GM12892 (cell line): Measurements from ENCODE around the gene TSSK2. TPM values are rescaled to one million over a fixed set of nuclear protein-coding genes. Genes with fewer than 3 reads are reported as not detected.
"Not testable (repeated sequence)": the region's sequence is repeated elsewhere in the genome, so short reads cannot be mapped to it uniquely, and the experiment has no call there.

ENCODE experiments used
- DNase-seq: peaks from one replicate; pipeline ENCODE4 v3.0.0; 2011; ENCODE audit not compliant: insufficient read length
- FAIRE-seq: peaks from 2 replicates; lab custom pipeline; 2011; peaks lifted over from hg19 to GRCh38; lab: Jason Lieb, UNC
- POLR2A ChIP-seq: IDR thresholded peaks from 2 replicates; pipeline ENCODE4 v1.6.1; 2011; ENCODE audit warnings: low read depth, low read length, control low read depth
- POLR2AphosphoS5 ChIP-seq: IDR thresholded peaks from 2 replicates; pipeline ENCODE4 v1.6.1; 2011; ENCODE audit warnings: low read depth, low read length, control low read depth
- TAF1 ChIP-seq: IDR thresholded peaks from 2 replicates; pipeline ENCODE4 v1.6.1; 2011; ENCODE audit warnings: low read depth, mild to moderate bottlenecking, control low read depth, low read length, borderline replicate concordance
- polyA plus RNA-seq: library from polyadenylated mRNA; unstranded; fragments of >200 nt; gene quantifications from one replicate; pipeline ENCODE4 v1.2.1, GENCODE V29; 2012; ENCODE audit warnings: missing spikeins, inconsistent platforms; ENCODE audit not compliant: missing spikeins

Gene TSSK2
- polyA plus RNA-seq, result not detected

GRCh38 chr22:19130959-19131684, at the start of gene TSSK2:
Gene TSSK2, plus strand, starts transcription at chr22:19131308. Its CDS starts 92 bp downstream, at chr22:19131400.
- no peak for FAIRE-seq
- TF ChIP-seq POLR2AphosphoS5, result no peak
- no peak for DNase-seq

- FAIRE-seq (no peak), DNase-seq (no peak)
- TF ChIP-seq TAF1 (no peak), POLR2AphosphoS5 (no peak), POLR2A (no peak)
Observed at GRCh38 chr22:19081351-19081750, 49.8 kb upstream of the TSSK2 start.

DNA sequence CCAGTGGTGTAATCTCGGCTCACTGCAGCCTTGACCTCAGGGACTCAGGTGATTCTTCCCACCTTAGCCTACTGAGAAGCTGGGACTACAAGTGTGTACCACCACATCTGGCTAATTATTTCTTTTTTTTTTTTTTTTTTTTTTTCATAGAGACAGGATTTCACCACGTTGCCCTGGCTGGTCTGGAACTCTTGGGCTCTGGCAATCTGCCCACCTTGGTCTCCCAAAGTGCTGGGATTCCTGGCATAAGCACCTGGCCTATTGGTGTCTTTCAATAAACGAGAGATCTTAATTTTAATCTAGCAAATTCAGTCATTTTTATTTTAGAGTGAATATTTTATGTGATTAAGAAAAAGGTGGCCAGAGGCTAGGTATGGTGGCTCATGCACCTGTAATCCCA, 49.0 kb upstream of the TSSK2 start:
- DNase-seq (no peak), FAIRE-seq (no peak)
- TF ChIP-seq POLR2A, result no peak

GRCh38 chr22:19082793-19083192, 48.3 kb upstream of the TSSK2 start:
- FAIRE-seq (no peak), DNase-seq (no peak)
- TF ChIP-seq POLR2A (no peak), TAF1 (no peak), POLR2AphosphoS5 (no peak)

DNA sequence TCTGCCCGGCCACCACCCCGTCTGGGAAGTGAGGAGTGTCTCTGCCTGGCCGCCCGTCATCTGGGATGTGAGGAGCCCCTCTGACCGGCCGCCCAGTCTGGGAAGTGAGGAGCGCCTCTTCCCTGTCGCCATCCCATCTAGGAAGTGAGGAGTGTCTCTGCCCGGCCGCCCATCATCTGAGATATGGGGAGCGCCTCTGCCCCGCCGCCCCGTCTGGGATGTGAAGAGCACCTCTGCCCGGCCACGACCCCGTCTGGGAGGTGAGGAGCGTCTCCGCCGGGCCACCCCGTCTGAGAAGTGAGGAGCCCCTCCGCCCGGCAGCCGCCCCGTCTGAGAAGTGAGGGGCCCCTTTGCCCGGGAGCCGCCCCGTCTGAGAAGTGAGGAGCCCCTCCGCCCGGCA, 47.0 kb upstream of the TSSK2 start:
- not testable (repeated sequence) for FAIRE-seq

GRCh38 chr22:19084586-19084985, 46.5 kb upstream of the TSSK2 start:
- not testable (repeated sequence) for FAIRE-seq, DNase-seq

More for the DNA sequence above, 47.0 kb upstream of the TSSK2 start:
- DNase-seq, result not testable (repeated sequence)

- FAIRE-seq (no peak), DNase-seq (no peak)
- TF ChIP-seq POLR2A (no peak), TAF1 (no peak), POLR2AphosphoS5 (no peak)
Observed at GRCh38 chr22:19085233-19085718, 45.8 kb upstream of the TSSK2 start.

- TF ChIP-seq TAF1 (no peak), POLR2A (no peak), POLR2AphosphoS5 (no peak)
- DNase-seq, result no peak
- FAIRE-seq, result no peak
Observed at GRCh38 chr22:19086417-19086816, 44.7 kb upstream of the TSSK2 start.

DNA sequence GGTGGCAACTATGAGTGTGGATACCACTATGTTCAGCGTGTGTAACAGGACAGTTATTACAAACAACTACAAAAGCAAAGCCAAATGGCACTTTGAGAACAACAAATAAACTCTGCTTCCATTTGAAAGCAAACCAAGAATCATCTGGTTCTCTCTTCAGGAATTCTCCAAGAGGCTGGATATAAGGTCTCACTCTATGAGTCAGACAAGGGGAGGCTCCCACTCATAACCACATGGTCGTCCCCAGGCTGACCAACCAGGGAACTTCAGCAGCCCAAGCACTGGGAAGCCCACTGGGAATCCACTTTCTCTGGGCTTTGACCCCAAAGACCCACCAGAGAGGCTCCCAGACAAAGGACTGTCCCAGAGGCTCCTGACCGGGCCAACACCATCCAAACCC, 44.2 kb upstream of the TSSK2 start:
- TF ChIP-seq TAF1 (no peak), POLR2AphosphoS5 (no peak), POLR2A (no peak)
- DNase-seq (no peak), FAIRE-seq (no peak)

- FAIRE-seq, result no peak
- DNase-seq, result no peak
- TF ChIP-seq POLR2A, result no peak
Observed at GRCh38 chr22:19088866-19089595, 42.1 kb upstream of the TSSK2 start.

DNA sequence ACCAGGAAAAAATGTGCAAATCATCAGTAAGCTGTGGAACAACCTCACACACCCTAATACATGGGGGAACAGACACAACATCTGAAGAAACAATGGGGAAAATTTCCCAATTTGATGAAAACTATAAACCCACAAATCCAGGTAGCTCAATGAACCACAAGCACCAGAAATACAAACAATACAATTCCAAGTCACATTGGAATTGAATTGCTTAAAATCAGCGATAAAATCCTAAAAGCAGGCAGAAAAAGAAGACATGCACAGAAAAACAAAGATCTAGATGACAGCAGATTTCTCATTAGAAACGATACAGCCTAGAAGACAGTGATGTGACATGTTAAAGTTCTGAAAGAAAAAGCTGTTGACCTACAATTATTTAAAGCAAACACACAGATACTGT, 40.9 kb upstream of the TSSK2 start:
- no peak for TF ChIP-seq POLR2A
- no peak for TF ChIP-seq POLR2AphosphoS5
- TF ChIP-seq TAF1, result no peak
- no peak for DNase-seq
- FAIRE-seq, result no peak

GRCh38 chr22:19090586-19091127, 40.5 kb upstream of the TSSK2 start:
- no peak for DNase-seq
- no peak for TF ChIP-seq POLR2A
- no peak for TF ChIP-seq POLR2AphosphoS5
- no peak for TF ChIP-seq TAF1
- no peak for FAIRE-seq
